Endothelial cell (in vitro differentiated cells): ENCODE data around the gene RBMS3. TPM values are rescaled to one million over a fixed set of nuclear protein-coding genes. Genes with fewer than 3 reads are reported as not detected.

Experiments used
- DNase-seq: peaks from one replicate; pipeline ENCODE4 v3.0.0; 2021; ENCODE audit warnings: low spot score
- H3K27ac Mint-ChIP-seq: one replicate; pipeline ENCODE4 v1.8.0; 2021; ENCODE audit warnings: mixed read lengths, inconsistent platforms; ENCODE audit not compliant: unreplicated experiment
- H3K27me3 Mint-ChIP-seq: one replicate; pipeline ENCODE4 v1.8.0; 2021; ENCODE audit warnings: mild to moderate bottlenecking, moderate library complexity, mixed read lengths, inconsistent platforms; ENCODE audit not compliant: unreplicated experiment
- H3K36me3 Mint-ChIP-seq: one replicate; pipeline ENCODE4 v1.8.0; 2021; ENCODE audit warnings: mild to moderate bottlenecking, low read depth, mixed read lengths, inconsistent platforms; ENCODE audit not compliant: unreplicated experiment
- H3K4me1 Mint-ChIP-seq: one replicate; pipeline ENCODE4 v1.8.0; 2021; ENCODE audit warnings: mild to moderate bottlenecking, mixed read lengths, inconsistent platforms; ENCODE audit not compliant: unreplicated experiment
- H3K4me3 Mint-ChIP-seq: one replicate; pipeline ENCODE4 v1.8.0; 2021; ENCODE audit warnings: mild to moderate bottlenecking, mixed read lengths, inconsistent platforms; ENCODE audit not compliant: unreplicated experiment
- H3K9me3 Mint-ChIP-seq: one replicate; pipeline ENCODE4 v1.8.0; 2021; ENCODE audit warnings: mixed read lengths, inconsistent platforms; ENCODE audit not compliant: unreplicated experiment
- total RNA-seq: library from RNA; stranded (reverse); fragmentation: NEBNext Ultra II Directional; extraction: Animal tissue kit (Norgen Biotek cat#: 25700); gene quantifications from one replicate; pipeline ENCODE4 v1.2.1, GENCODE V29; 2021; ENCODE audit not compliant: unreplicated experiment
- TF ChIP-seq, protein P1 (sequence below): fragments of 200-600 bp; sonication (generic); IDR thresholded peaks from one replicate; pipeline ENCODE4 v1.5.0; 2021; ENCODE audit warnings: antibody characterized with exemption; ENCODE audit not compliant: unreplicated experiment

Gene RBMS3
- total RNA-seq, 1 donor from 2014 or later: 30.9 TPM

DNA sequence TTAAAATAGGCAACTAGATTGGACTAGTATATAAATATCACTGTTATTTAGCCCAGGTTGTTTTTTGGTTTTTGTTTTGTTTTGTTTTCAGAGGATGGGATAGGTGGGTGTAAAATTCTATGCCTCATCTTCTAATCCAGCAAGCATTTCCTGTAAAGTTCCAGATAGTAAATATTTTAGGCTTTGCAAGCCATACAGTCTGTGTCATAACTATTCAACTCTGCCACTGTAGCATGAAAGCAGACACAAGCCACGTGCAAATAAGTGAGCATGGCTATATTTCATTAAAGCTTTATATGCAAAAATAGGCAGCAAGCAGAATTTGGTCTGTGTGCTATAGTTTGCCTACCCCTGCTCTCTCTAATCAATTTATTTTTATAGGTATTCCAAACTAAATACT lies 668.3 kb downstream of the RBMS3 start:
- DNase-seq: no peak
- Mint-ChIP-seq H3K4me1 (no peaks in the 10 kb centered on the region), H3K27ac (no peak overlapping the region), H3K9me3 (no peaks in the 10 kb centered on the region), H3K27me3 (no peaks in the 10 kb centered on the region), H3K36me3 (no peaks in the 10 kb centered on the region), H3K4me3 (no peak overlapping the region)
- TF ChIP-seq, protein P1, sequence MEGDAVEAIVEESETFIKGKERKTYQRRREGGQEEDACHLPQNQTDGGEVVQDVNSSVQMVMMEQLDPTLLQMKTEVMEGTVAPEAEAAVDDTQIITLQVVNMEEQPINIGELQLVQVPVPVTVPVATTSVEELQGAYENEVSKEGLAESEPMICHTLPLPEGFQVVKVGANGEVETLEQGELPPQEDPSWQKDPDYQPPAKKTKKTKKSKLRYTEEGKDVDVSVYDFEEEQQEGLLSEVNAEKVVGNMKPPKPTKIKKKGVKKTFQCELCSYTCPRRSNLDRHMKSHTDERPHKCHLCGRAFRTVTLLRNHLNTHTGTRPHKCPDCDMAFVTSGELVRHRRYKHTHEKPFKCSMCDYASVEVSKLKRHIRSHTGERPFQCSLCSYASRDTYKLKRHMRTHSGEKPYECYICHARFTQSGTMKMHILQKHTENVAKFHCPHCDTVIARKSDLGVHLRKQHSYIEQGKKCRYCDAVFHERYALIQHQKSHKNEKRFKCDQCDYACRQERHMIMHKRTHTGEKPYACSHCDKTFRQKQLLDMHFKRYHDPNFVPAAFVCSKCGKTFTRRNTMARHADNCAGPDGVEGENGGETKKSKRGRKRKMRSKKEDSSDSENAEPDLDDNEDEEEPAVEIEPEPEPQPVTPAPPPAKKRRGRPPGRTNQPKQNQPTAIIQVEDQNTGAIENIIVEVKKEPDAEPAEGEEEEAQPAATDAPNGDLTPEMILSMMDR: no peak

DNA sequence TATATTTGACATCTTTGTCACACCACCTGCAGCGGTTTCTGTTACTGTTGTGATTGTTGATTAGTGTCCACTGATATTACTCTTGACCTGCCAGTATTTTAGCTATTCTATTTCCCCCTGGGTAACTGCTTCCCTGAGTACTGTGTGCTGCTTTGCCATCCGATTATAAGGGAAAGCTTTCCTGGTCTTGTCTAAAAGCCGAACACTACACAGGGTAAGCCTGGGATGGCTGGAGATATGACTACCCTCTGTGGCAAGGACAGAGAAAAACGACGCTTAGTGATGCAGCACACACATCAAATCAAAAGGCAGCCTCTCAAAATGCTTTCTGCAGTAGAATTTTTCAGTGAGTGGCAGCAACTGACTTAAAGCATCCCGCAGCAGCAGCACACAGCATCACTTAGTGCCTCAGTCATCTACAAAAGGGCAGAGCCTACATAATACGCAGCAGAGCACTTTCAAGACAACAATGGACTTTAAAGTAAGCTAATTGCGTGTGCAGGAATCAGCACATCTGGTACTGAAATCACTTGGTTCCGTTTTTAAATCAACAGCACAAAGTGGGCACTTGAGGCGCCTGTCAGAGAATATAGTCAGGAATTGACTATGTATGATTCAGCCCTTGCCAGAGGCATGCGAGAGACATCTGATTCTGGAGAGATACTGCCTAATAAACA lies 669.2 kb downstream of the RBMS3 start:
- H3K4me1 Mint-ChIP-seq: no peaks in the 10 kb centered on the region
- no peak overlapping the region for H3K27ac Mint-ChIP-seq
- no peak overlapping the region for H3K4me3 Mint-ChIP-seq
- no peak for DNase-seq
- no peaks in the 10 kb centered on the region for H3K36me3 Mint-ChIP-seq
- H3K9me3 Mint-ChIP-seq: no peaks in the 10 kb centered on the region
- TF ChIP-seq, protein P1: no peak
- H3K27me3 Mint-ChIP-seq: no peaks in the 10 kb centered on the region

DNA sequence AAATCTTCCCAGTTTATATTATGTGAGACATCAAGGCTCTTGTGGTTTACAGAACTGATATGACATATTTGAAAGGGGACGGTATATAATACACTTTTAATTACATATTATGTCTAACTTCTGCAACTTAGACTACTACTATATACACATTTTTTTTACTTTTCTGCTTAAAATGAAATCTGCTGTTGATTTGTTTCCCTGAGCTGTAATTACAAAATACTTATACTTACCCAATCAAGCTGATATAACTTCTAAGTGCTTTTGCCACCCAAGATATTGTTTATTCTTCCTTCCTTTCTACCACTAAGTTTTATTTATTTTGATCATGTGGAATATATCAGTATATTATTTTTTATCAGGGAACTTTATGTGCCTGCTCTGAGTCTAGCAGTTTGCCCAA lies 671.6 kb downstream of the RBMS3 start:
- Mint-ChIP-seq H3K4me3 (no peak overlapping the region), H3K4me1 (no peaks in the 10 kb centered on the region), H3K9me3 (no peaks in the 10 kb centered on the region), H3K36me3 (no peaks in the 10 kb centered on the region), H3K27ac (no peak overlapping the region), H3K27me3 (no peaks in the 10 kb centered on the region)
- TF ChIP-seq, protein P1: no peak
- DNase-seq: no peak

DNA sequence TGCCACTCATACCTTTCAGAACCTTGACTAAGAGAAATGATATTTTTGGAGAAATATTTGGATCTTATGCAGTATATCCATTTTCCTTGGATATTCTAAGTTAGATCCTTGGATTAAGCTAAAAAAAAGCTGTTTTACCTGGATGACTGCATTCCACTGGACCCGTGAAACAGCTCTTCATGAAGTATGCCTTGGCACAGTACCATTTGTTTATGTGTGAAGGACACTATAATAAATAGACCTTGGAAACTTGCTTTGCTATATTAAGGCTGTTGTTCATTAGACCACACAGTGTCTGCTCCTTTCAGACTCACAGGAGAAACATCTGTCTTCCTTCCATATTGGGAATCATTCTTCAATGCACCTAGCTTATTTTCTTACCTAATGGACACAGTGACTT lies 674.5 kb downstream of the RBMS3 start:
- no peak for DNase-seq
- H3K36me3 Mint-ChIP-seq: peaks cover 6% of the 10 kb centered on the region
- TF ChIP-seq, protein P1: no peak
- H3K4me3 Mint-ChIP-seq: no peak overlapping the region
- no peak overlapping the region for H3K27ac Mint-ChIP-seq
- no peaks in the 10 kb centered on the region for H3K27me3 Mint-ChIP-seq
- H3K9me3 Mint-ChIP-seq: peaks cover 7% of the 10 kb centered on the region
- no peaks in the 10 kb centered on the region for H3K4me1 Mint-ChIP-seq

DNA sequence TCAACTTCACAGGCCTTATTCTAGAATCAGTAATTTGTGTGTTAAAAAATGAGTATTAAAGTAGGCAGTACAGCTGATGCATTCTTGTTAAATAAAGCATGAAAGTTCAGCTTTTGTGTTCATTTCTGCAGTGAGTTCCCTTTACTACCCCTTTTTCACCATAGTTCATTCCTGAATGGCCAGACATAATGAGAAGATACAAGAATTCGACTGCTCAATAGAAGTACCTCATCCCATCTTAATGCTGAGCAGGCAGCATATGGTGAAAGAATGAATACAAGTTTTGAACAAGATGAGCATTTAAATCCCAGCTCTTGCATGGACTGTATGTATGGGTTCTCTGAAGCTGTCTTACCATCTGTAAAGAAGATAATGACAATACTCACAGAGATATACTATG lies 677.9 kb downstream of the RBMS3 start:
- Mint-ChIP-seq H3K9me3 (peaks cover 10% of the 10 kb centered on the region), H3K4me1 (no peaks in the 10 kb centered on the region), H3K27me3 (no peaks in the 10 kb centered on the region), H3K36me3 (peaks cover 6% of the 10 kb centered on the region), H3K4me3 (no peak overlapping the region), H3K27ac (no peak overlapping the region)
- no peak for DNase-seq
- TF ChIP-seq, protein P1: no peak
